Measurements from ENCODE around the gene NYAP1. TPM values are rescaled to one million over a fixed set of nuclear protein-coding genes. Genes with fewer than 3 reads are reported as not detected.
A peak's percentile ranks its signal among the peaks of the same experiment; 100 is the strongest.
"Not testable (repeated sequence)": the region's sequence is repeated elsewhere in the genome, so short reads cannot be mapped to it uniquely, and the experiment has no call there.

The NYAP1 gene
- total RNA-seq, 1 donor from 2014 or later = 0.55 TPM

DNA sequence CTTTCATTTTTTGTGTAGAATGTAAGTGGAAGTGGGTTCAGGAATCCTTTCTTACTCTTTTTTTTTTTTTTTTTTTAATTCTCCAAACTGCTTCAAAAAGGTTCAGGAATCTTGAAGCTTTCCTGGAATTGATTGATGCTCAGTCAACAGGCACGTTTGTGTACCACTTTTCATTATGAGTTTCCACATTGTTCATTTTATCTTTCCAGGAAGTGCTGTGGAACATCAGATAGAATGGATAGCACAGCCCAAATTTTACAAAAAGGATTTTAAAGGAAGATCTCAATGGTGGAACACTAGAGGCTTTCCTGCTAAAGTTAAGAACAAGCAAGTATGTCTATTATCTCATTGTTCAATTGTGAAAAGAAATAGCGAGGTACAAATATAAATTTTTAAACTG is 45.6 kb upstream of the NYAP1 start:
- Histone ChIP-seq H3K36me3 (peaks cover 17% of the 10 kb centered on the region), H3K4me1 (peaks cover 24% of the 10 kb centered on the region), H3K27me3 (no peaks in the 10 kb centered on the region), H3K27ac (no peak overlapping the region), H3K4me3 (no peak overlapping the region), H3K9me3 (no peaks in the 10 kb centered on the region)
- ATAC-seq = no peak
- intact Hi-C loops (cut with DNase I) = no loop called here
- DNase-seq = no peak
- no peak for TF ChIP-seq CTCF (IDR thresholded peaks at IDR 0.05)

GRCh38 chr7:100438731-100439130 is 45.0 kb upstream of the NYAP1 start:
- H3K9me3 ChIP-seq; intact Hi-C loops (cut with DNase I); H3K27me3 ChIP-seq; ATAC-seq; H3K4me3 ChIP-seq; H3K27ac ChIP-seq: not testable (repeated sequence)
- H3K36me3 ChIP-seq = peaks cover 12% of the 10 kb centered on the region
- DNase-seq = peak; percentile 7
- peaks cover 19% of the 10 kb centered on the region for H3K4me1 ChIP-seq

GRCh38 chr7:100439244-100439643 is 44.5 kb upstream of the NYAP1 start:
- H3K27ac ChIP-seq; H3K27me3 ChIP-seq; H3K36me3 ChIP-seq; ATAC-seq; H3K9me3 ChIP-seq; intact Hi-C loops (cut with DNase I); H3K4me3 ChIP-seq: not testable (repeated sequence)
- H3K4me1 ChIP-seq = peaks cover 16% of the 10 kb centered on the region
- DNase-seq = peak; percentile 15

DNA sequence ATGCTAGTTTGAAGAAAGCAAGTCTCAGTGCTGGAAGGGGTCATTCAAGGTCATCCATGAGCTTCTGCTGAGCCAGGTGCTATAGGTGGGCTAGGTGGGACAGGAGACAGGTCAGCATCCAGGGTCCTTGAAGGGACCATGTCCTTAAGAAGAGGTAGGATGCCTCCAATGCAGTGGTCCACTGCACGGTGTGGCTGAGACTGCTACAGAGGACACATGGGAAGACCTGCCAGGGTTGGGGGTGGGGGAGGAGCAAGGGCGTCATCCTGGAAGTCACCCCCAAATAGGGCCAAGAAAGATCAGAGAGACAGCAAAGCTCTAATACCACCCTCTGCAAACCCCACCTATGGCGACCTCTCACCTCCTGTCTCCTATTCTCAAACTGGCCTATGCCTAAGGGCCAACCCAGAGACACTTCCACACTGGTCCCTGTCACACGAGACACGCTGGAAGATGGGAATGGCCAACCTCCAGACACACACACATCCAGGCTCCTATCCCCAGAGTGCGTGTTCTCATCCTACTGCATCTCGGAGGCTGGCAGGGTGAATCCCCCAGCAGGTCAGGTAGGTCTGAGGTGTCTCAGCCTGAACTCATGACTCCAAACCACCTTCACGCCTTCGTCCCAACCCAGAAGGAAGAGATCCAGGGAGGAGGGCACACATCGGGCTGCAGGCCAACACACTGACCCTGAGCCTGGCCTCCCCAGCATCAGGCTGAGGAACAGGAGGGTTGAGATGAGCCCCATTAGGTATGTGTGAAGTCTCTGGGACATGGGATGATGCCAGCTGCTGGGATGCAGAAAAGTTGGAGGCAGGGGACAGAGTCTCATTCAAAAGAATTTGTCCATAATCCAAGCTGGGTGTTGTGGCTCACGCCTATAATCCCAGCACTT is 41.8 kb upstream of the NYAP1 start:
- Histone ChIP-seq H3K4me1 (peaks cover 13% of the 10 kb centered on the region), H3K27ac (no peak overlapping the region), H3K9me3 (no peaks in the 10 kb centered on the region), H3K27me3 (no peaks in the 10 kb centered on the region), H3K36me3 (no peaks in the 10 kb centered on the region), H3K4me3 (no peak overlapping the region)
- no peak for TF ChIP-seq CTCF (IDR thresholded peaks at IDR 0.05)
- DNase-seq (peak; percentile 45), ATAC-seq (no peak)
- intact Hi-C loops (cut with DNase I) = no loop called here

GRCh38 chr7:100443096-100443840 is 40.5 kb upstream of the NYAP1 start:
- DNase-seq (peak; percentile 25), ATAC-seq (no peak)
- no peaks in the 10 kb centered on the region for H3K36me3 ChIP-seq
- H3K27me3 ChIP-seq = no peaks in the 10 kb centered on the region
- no peak overlapping the region for H3K4me3 ChIP-seq
- no peak for TF ChIP-seq CTCF (IDR thresholded peaks at IDR 0.05)
- intact Hi-C loops (cut with DNase I) = no loop called here
- peaks cover 11% of the 10 kb centered on the region for H3K4me1 ChIP-seq
- H3K27ac ChIP-seq = peak overlapping the region; percentile 68
- no peaks in the 10 kb centered on the region for H3K9me3 ChIP-seq

GRCh38 chr7:100444311-100445278 is 39.1 kb upstream of the NYAP1 start:
- H3K27ac ChIP-seq = peak overlapping the region; percentile 74
- intact Hi-C loops (cut with DNase I) = no loop called here

More at GRCh38 chr7:100444311-100445278, 39.1 kb upstream of the NYAP1 start:
- Histone ChIP-seq H3K4me3 (no peak overlapping the region), H3K4me1 (peaks cover 11% of the 10 kb centered on the region), H3K36me3 (no peaks in the 10 kb centered on the region), H3K9me3 (no peaks in the 10 kb centered on the region), H3K27me3 (no peaks in the 10 kb centered on the region)
- peak; percentile 77 for ATAC-seq
- no peak for TF ChIP-seq CTCF (IDR thresholded peaks at IDR 0.05)
- DNase-seq = peak; percentile 52
